GM23248 (cell line): Measurements from ENCODE around the gene RPL22. TPM values are rescaled to one million over a fixed set of nuclear protein-coding genes. Genes with fewer than 3 reads are reported as not detected.

ENCODE experiments used
- DNase-seq: peaks from one replicate; pipeline ENCODE4 v3.0.0-alpha.2; 2015
- H2AFZ ChIP-seq: fragments of 200-600 bp; sonication (generic); 2 replicates; pipeline ENCODE4 v1.6.1; 2016; ENCODE audit warnings: antibody characterized with exemption
- H3F3A ChIP-seq: fragments of 200-600 bp; sonication (generic); 2 replicates; pipeline ENCODE4 v1.6.1; 2016; ENCODE audit warnings: mild to moderate bottlenecking, antibody characterized with exemption, mixed run types; ENCODE audit not compliant: insufficient read depth
- H3K27ac ChIP-seq: fragments of 200-600 bp; sonication (generic); 2 replicates; pipeline ENCODE4 v1.5.1; 2016; ENCODE audit warnings: mild to moderate bottlenecking
- H3K27me3 ChIP-seq: fragments of 200-600 bp; sonication (generic); replicated peaks from 2 replicates; pipeline ENCODE4 v1.6.1; 2016; ENCODE audit warnings: mild to moderate bottlenecking; ENCODE audit not compliant: insufficient read depth
- H3K36me3 ChIP-seq: fragments of 200-600 bp; sonication (generic); 2 replicates; pipeline ENCODE4 v1.6.1; 2016; ENCODE audit warnings: low read depth, mild to moderate bottlenecking
- H3K4me1 ChIP-seq: fragments of 200-600 bp; sonication (generic); 2 replicates; pipeline ENCODE4 v1.6.1; 2016; ENCODE audit warnings: mild to moderate bottlenecking; ENCODE audit not compliant: insufficient read depth
- H3K4me2 ChIP-seq: fragments of 200-600 bp; sonication (generic); one replicate; pipeline ENCODE4 v1.6.1; 2016; ENCODE audit warnings: mild to moderate bottlenecking; ENCODE audit not compliant: unreplicated experiment
- H3K4me3 ChIP-seq: fragments of 200-600 bp; sonication (generic); 2 replicates; pipeline ENCODE4 v1.5.1; 2016; ENCODE audit warnings: mild to moderate bottlenecking
- H3K79me2 ChIP-seq: fragments of 200-600 bp; sonication (generic); 2 replicates; pipeline ENCODE4 v1.6.1; 2016; ENCODE audit warnings: mild to moderate bottlenecking; ENCODE audit not compliant: insufficient read depth
- H3K9ac ChIP-seq: fragments of 200-600 bp; sonication (generic); 2 replicates; pipeline ENCODE4 v1.6.1; 2016; ENCODE audit warnings: mild to moderate bottlenecking
- H3K9me2 ChIP-seq: fragments of 200-600 bp; sonication (generic); 2 replicates; pipeline ENCODE4 v1.6.1; 2016; ENCODE audit warnings: mixed run types, mild to moderate bottlenecking, moderate library complexity; ENCODE audit not compliant: insufficient read depth
- H3K9me3 ChIP-seq: fragments of 200-600 bp; sonication (generic); one replicate; pipeline ENCODE4 v1.6.1; 2017; ENCODE audit warnings: low read depth
- H4K20me1 ChIP-seq: fragments of 200-600 bp; sonication (generic); 2 replicates; pipeline ENCODE4 v1.6.0; 2016; ENCODE audit not compliant: insufficient read depth
- EZH2 ChIP-seq: fragments of 200-600 bp; sonication (generic); IDR thresholded peaks from 2 replicates; pipeline ENCODE4 v1.6.1; 2018; ENCODE audit warnings: antibody characterized with exemption, mild to moderate bottlenecking; ENCODE audit not compliant: insufficient read depth, poor library complexity, severe bottlenecking
- EZH2phosphoT487 ChIP-seq: fragments of 200-600 bp; sonication (generic); IDR thresholded peaks from 2 replicates; pipeline ENCODE4 v1.6.1; 2018; ENCODE audit warnings: antibody characterized with exemption, moderate library complexity, mild to moderate bottlenecking, low read depth; ENCODE audit not compliant: insufficient read depth
- WGBS, 2 experiments: methylation state at CpG; one replicate each; pipeline ENCODE4 v1.1.6; 2015 to 2017; ENCODE audit warnings: low lambda C conversion rate in 2 of 2, low coverage in 1 of 2; ENCODE audit errors: missing lambda C conversion rate in 2 of 2; 5-methylcytosine and 5-hydroxymethylcytosine counted together
- in situ Hi-C: fragments of 300-500 bp; cut with MboI; formaldehyde crosslinking; loops from 2 replicates; pipeline ENCODE4 v1.15.0; 2020
- polyA plus RNA-seq: library from polyadenylated mRNA; unstranded; fragments of >200 nt; fragmentation: Nextera tagmentation; extraction: Ambion mirVana; gene quantifications from 2 replicates; pipeline ENCODE4 v1.2.1, GENCODE V29; 2016
- total RNA-seq: library from RNA; depleted of rRNA; stranded (reverse); fragments of >200 nt; shearing (Covaris generic); gene quantifications from 2 replicates; pipeline ENCODE4 v1.2.3, GENCODE V29; 2014

RPL22 gene
- total and polyA plus RNA-seq, 2 experiments from 2014 or later: 127 to 137 TPM

- Histone ChIP-seq H3K4me3 (no peak overlapping the region), H3K4me1 (peaks cover 8% of the 10 kb centered on the region), H3K27me3 (no peaks in the 10 kb centered on the region), H3K36me3 (peaks cover 5% of the 10 kb centered on the region; the same call in 1 of the 2 replicates), H3F3A (peaks cover 35% of the 10 kb centered on the region), H2AFZ (no peak overlapping the region), H3K9ac (no peak overlapping the region), H4K20me1 (peaks cover 15% of the 10 kb centered on the region; the same call in 1 of the 2 replicates), H3K27ac (no peak overlapping the region), H3K79me2 (peaks cover 26% of the 10 kb centered on the region), H3K9me2 (no peaks in the 10 kb centered on the region), H3K4me2 (no peak overlapping the region), H3K9me3 (no peaks in the 10 kb centered on the region)
- no peak for DNase-seq
- no peak for TF ChIP-seq EZH2phosphoT487
- no peak for TF ChIP-seq EZH2
- WGBS, 2 experiments: 84 to 89% methylated on average over 13 of the region's 13 CpGs
- in situ Hi-C loops: no loop called here
Measured at GRCh38 chr1:6184083-6184783, 15.2 kb downstream of the RPL22 start.

GRCh38 chr1:6183520-6183989 is 15.8 kb downstream of the RPL22 start:
- Histone ChIP-seq H3K9ac (no peak overlapping the region), H3K4me3 (no peak overlapping the region), H3K36me3 (peaks cover 5% of the 10 kb centered on the region; the same call in 1 of the 2 replicates), H3K4me2 (no peak overlapping the region), H4K20me1 (peaks cover 9% of the 10 kb centered on the region; the same call in 1 of the 2 replicates), H3K9me2 (no peaks in the 10 kb centered on the region), H3K4me1 (peaks cover 8% of the 10 kb centered on the region), H3K27ac (no peak overlapping the region), H3K27me3 (peaks cover 6% of the 10 kb centered on the region), H2AFZ (no peak overlapping the region), H3K9me3 (no peaks in the 10 kb centered on the region), H3K79me2 (peaks cover 20% of the 10 kb centered on the region), H3F3A (peaks cover 35% of the 10 kb centered on the region)
- TF ChIP-seq EZH2: no peak
- no peak for TF ChIP-seq EZH2phosphoT487
- in situ Hi-C loops: no loop called here
- 57 to 61% methylated on average over 6 of the region's 6 CpGs for WGBS, 2 experiments
- peak; percentile 54 for DNase-seq

GRCh38 chr1:6181347-6181770 is 18.0 kb downstream of the RPL22 start:
- H2AFZ ChIP-seq: no peak overlapping the region
- TF ChIP-seq EZH2phosphoT487 (no peak), EZH2 (no peak)
- no peaks in the 10 kb centered on the region for H3K79me2 ChIP-seq
- H3K27me3 ChIP-seq: peaks cover 18% of the 10 kb centered on the region
- no peak overlapping the region for H3K4me3 ChIP-seq
- no peaks in the 10 kb centered on the region for H3K9me2 ChIP-seq
- WGBS, 2 experiments: 8 to 11% methylated on average over 10 of the region's 10 CpGs
- H3K4me1 ChIP-seq: peaks cover 8% of the 10 kb centered on the region
- H3K9me3 ChIP-seq: no peaks in the 10 kb centered on the region
- peak; percentile 45 for DNase-seq
- no peak overlapping the region for H3K27ac ChIP-seq
- in situ Hi-C loops: no loop called here
- 0 out of 2 replicates have a peak, but pooled peaks cover 9% of the 10 kb centered on the region for H4K20me1 ChIP-seq
- peaks cover 35% of the 10 kb centered on the region for H3F3A ChIP-seq
- no peak overlapping the region for H3K9ac ChIP-seq
- H3K4me2 ChIP-seq: no peak overlapping the region
- H3K36me3 ChIP-seq: no peaks in the 10 kb centered on the region; the same call in 1 of the 2 replicates

- no peaks in the 10 kb centered on the region; the same call in 1 of the 2 replicates for H3K36me3 ChIP-seq
- no peak overlapping the region for H3K9ac ChIP-seq
- no peak overlapping the region for H3K4me2 ChIP-seq
- no peaks in the 10 kb centered on the region for H3K9me3 ChIP-seq
- TF ChIP-seq EZH2phosphoT487 (no peak), EZH2 (peak; percentile 88)
- H3K27me3 ChIP-seq: peaks cover 18% of the 10 kb centered on the region
- DNase-seq: peak; percentile 30
- peaks cover 32% of the 10 kb centered on the region for H3F3A ChIP-seq
- no peaks in the 10 kb centered on the region for H3K79me2 ChIP-seq
- 0 out of 2 replicates have a peak, but pooled peaks cover 7% of the 10 kb centered on the region for H4K20me1 ChIP-seq
- H2AFZ ChIP-seq: no peak overlapping the region
- no peak overlapping the region for H3K4me3 ChIP-seq
- H3K9me2 ChIP-seq: no peaks in the 10 kb centered on the region
- no peak overlapping the region for H3K27ac ChIP-seq
- H3K4me1 ChIP-seq: peaks cover 8% of the 10 kb centered on the region
- 9% methylated on average over 35 to 36 of the region's 36 CpGs for WGBS, 2 experiments
- in situ Hi-C loops: no loop called here
Measured at GRCh38 chr1:6180707-6181311, 18.6 kb downstream of the RPL22 start.
